GM19025 (cell line): ENCODE measurements around the gene HLA-DPB1.

Experiments
- ATAC-seq: cut with Tn5 transposase; IDR thresholded peaks from one replicate; pipeline ENCODE4 v1.9.1; 2021; ENCODE audit warnings: mild to moderate bottlenecking, low read depth, moderate library complexity; ENCODE audit not compliant: unreplicated experiment

Gene HLA-DPB1

GRCh38 chr6:33126101-33126714 is 50.4 kb downstream of the HLA-DPB1 start:
- no peak for ATAC-seq

GRCh38 chr6:33128318-33128717 is 52.5 kb downstream of the HLA-DPB1 start:
- ATAC-seq = no peak

- ATAC-seq = no peak
These were observed 56.3 kb downstream of the HLA-DPB1 start for GRCh38 chr6:33132081-33132524.

GRCh38 chr6:33136310-33136900 is 60.6 kb downstream of the HLA-DPB1 start:
- ATAC-seq = no peak
